Measurements from ENCODE around the gene TAS1R1.
"Not testable (repeated sequence)": the region's sequence is repeated elsewhere in the genome, so short reads cannot be mapped to it uniquely, and the experiment has no call there.

TAS1R1 gene

DNA sequence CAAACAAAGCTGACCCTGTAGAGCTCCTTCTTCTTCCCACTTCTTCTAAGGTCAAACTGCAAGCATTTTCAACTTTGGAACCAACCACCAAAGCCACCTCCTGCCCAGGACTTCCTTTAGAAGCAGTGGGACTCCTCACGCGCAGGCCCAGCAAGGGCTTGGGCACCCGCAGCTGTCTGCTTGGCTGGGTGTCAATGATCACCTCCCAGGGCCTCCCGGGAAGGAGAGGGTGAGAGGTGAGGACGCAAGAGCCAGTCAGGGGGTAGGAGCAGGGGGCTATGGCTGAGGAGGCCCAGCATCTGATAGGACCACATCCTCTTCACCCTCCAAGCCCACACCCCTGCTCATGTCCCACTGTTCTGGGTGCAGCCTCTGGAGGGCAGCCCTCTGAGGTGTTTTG, 37.3 kb downstream of the TAS1R1 start:
- DNase-seq, result no peak

DNA sequence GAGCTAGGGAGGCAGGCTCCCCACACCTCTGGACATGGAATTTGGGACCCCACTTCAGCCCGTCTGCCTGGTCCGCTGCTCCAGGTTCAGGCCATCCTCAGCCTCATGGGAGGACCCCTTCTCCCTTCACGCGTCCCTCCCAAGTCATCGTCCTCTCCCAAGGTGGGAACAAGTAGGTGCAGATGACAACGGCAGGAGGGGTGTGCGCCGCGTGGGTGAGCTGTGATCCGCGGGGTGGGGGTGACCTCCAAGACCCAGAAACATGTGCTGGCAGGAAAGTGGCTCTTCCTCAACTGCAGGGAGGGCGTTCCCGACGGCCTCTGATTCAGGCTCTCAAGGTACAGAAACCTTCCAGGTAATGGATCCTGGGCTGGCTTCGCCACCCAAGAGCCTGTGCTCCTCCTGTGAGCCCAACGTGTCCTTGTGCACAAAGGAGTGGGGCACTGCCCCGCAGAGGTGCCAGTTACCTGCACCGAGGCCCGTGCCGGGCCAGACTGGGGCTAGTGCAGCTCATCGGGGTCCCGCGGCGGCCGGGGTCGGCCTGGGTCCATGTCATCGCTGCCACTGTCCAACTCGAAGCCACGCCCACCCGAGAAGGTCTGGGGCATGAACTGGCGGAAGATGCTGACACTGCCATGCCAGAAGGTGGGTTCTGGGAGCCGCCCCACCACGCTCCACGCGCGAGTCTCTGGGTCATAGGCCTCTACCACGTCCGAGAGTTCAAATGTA, 37.9 kb downstream of the TAS1R1 start:
- no peak for DNase-seq

GRCh38 chr1:6593810-6594209, 38.7 kb downstream of the TAS1R1 start:
- DNase-seq, result no peak

DNA sequence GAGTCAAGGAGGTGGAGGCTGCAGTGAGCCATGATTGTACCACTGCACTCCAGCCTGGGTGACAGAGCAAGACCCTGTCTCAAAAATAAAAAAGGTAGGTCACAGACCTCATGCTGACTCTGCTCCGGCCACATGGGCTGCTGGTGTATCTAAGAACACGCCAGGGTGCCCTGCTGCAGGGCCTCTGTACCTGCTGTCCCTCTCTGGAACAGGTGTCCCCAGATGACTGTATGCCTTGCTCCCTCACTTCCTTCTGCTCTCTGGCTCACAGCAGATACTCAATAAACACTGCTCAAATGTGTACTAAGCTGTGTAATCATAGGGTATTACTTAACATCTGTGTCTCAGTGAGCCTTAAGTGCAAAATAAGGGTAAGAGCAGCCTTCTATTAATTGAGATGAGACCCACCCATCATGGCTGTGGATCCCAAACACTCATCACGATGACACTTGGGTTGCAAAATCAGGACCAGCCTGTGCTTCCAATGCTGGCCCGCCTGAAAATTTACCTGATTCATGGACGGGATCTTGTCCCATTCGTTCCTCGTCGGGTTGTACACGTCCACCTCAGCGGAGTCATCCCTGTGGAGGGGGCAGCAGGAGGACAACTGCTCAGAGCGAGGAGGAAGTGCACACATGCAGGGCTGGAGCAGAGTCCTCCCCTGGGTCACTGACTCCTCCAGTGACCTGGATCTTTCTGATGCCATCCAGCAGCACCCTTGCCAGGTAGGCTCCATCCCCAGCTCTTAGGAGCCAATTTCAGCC, 40.1 kb downstream of the TAS1R1 start:
- no peak for DNase-seq

DNA sequence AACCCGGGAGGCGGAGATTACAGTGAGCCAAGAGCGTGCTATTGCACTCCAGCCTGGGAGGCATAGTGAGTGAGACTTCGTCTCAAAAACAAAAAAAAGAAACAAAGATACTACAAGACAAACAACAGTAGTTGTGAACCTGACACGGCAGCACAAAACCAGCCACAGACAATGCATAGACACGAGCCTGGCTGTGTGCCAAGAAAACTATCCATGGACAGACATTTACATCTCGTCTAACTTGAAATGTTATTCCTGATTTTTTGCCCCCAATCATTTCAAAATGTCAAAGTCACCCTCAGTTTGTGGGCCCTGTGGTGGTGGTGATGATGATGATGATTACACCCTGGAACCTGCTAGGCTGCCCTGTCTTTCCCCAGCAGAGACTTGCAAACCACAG, 41.2 kb downstream of the TAS1R1 start:
- no peak for DNase-seq

GRCh38 chr1:6596886-6597776, 42.0 kb downstream of the TAS1R1 start:
- DNase-seq, result no peak

DNA sequence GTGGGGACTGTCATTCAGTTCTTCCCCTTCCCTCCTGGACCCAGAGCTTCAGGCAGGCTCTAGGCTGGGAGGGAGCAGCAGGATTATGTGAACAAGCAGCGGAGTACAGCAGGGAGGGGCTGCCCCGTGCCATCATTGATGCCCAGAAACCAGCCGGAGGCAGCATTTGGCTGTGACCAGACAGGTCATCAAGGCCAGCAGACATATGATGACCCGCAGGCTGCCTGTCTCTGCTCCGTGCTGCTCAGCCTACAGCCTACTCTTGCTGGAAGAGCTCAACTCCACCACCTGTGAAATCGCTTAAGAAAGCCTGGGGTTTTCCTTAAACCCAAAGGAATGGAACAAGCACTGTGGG, 42.6 kb downstream of the TAS1R1 start:
- DNase-seq, result no peak

DNA sequence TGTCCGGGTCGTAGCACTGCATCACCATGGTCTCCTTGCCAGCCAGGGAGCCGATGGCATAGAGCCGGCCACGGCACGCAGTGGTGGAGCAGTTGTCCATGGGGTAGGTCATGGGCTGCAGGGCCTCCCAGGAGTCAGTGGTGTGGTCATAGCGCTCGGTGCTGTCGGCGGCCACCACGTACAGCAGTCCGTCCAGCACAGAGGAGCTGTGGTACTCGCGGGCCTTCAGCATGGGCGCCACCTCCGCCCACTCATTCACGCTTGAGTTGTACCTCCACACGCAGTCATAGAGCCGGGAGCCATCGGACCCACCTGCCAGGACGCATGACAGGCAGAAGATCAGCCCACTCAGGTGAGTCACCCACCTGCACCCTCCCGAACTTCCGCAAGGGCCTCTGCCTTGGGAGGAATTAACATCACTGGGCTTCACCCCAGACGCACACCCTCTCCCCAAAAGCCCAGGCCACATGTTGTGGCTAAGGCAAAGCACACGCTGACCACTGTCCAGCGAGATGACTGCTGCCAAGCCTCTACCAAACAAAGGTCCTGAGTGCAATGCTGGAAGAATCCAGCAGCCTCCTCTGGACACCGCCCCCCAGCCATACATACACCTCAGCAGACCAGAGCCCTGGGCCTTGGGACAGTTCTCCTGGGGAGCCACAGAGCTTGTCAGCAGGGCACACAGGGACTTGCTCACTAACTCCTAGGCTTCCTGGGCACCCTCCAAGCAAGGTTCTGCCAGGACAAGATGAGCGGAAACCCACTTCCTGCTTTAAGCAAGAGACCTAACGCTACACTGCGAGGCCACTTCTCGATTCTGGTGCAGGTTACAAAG, 44.3 kb downstream of the TAS1R1 start:
- DNase-seq, result no peak

DNA sequence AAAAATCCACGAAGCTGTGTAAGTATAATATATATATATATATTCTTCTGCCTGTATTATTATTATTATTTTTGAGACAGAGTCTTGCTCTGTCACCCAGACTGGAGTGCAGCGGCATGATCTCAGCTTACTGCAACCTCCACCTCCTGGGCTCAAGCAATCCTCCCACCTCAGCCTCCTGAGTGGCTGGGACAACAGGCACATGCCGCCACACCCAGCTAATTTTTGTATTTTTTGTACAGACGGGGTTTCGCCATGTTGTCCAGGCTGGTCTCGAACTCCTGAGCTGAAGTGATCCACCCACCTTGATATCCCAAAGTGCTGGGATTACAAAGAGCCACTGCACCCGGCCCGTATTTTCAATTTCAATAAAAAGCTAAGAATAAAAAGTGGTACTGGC, 44.9 kb downstream of the TAS1R1 start:
- DNase-seq, result not testable (repeated sequence)

GRCh38 chr1:6600410-6601048, 45.4 kb downstream of the TAS1R1 start:
- no peak for DNase-seq

- peak; percentile 26 for DNase-seq
These were observed 46.2 kb downstream of the TAS1R1 start for GRCh38 chr1:6601049-6601922.

DNA sequence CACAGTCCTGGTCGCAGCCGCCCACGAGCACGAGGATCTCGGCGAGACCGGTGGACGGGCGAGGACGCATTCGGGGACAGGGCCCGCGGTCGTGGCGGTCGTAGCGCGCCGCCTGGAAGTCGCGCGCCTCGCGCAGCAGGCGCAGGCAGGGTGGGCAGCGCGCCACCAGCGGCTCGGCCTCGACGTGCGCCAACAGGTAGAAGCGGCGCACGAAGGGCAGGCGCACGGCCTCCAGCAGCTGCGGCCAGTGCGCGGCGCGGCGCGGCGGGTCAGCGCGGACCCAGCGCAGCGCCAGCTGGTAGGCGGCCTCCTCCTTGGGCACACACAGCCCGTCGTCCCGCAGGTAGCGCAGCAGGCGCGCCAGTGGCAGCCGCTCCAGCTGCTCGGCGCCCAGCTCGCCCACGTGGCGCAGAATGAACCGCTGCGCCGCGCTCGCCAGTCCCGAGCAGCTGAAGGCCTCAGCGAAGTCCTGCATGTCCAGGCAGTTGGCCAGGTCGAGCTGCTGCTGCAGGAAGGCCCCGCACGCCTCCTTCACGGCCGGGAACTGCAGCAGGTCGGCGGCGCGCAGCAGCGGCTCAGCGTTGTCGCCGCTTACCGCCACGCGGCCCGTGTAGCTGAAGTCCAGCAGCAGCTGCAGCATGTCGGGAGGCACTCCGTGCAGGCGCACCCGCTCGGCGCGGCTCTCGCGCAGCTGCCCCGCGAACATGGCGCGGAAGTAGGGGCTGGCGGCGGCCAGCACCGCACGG, 47.0 kb downstream of the TAS1R1 start:
- no peak for DNase-seq

DNA sequence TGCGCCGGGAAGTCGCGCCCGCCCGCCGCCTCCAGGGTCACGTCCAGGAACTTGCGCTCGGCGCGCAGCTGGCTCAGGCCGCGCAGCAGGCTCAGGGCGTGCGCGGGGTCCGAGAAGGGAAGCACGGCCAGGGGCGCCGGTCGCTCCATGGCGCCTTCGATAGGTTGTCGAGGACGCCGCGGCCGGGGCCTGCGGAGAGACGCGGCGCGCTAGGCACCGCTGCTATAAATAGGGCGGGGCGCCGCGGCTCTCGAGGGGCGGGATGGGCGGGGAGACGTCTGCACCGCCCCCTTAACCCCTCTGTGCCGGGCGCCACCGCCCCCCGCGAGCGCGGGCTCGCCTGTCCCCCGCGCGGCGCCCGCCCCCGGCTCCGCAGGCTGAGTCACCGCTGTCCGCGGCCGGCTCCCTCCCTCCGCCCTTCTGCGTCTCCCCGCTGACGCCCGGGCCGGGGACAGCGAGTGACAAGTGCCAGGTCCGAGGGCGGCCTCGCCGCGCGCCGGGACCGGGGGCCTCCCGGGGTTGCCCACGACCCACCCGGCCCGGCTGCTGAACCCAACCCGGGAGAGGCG, 47.6 kb downstream of the TAS1R1 start, which contains the start of gene KLHL21:
TSS of gene KLHL21 (minus strand) at position 201 of the 569 bp plus-strand sequence. CDS start at position 149, 52 bp downstream.
- DNase-seq, result peak; percentile 72

DNA sequence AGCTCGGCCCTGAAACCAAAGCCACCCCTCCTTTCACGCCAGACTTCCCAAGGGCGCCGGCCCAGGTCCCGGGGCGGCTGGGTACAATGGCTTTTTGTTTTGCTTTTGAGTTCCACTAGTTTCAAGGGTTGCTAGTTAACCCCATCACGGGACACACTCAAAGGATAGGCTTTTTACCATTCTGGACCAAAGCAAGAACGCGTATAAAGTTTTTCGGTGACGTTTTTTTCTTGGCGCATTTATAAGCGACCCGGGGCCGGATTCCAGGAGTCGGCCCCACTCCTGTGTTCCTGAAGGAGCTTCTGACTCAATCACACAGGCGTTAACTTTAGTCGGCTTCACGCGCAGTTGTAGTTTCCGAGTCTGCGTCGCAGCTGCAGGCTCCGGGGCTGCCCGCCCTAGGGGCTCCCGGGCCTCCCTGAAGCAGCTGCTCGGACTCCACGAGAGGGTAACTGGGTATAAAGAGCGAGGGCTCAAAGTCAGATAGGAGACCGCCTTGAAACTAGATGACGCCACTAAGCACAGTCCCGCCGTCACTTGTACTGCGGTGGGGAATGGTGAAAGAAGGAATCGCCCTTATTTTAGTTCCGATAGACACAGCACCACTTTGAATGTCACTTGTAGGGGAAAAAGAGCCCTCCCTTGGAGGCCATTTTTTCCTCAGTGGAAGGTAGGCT, 48.3 kb downstream of the TAS1R1 start:
- peak; percentile 38 for DNase-seq

GRCh38 chr1:6603915-6604558, 48.9 kb downstream of the TAS1R1 start:
- no peak for DNase-seq

DNA sequence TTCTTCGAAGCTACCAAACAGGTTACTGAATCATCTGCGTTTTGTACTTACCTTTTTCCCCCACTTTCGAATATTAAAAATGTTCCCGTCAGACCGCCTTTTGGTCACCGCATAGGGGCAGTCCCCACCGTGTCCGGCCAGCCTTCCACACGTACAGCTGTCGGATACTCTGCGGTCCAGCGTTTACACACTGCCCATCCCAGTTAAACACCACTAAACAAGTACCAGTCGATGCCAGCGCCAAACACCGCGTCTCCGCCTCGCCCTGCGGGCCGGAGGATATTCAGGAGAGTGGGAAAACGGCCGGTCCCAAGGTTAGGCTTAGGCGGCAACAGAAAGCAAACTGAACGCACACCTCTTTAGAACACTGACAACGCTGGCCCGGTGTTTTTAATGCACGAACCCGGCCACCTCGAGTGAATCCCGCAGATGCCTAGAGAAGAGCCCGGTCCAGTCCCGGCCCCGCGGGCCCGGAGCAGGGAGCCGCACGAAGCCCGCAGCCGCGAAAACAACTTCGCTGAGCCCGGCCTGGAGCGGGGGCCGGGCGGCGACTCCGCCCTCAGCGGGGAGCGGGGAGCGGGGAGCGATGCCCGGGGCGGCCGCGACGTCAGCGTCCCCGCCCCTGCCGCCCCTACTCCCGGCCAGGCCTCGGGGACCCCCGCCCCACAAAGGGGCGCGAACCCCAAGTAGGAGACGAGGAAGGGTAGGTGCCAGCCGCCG, 57.7 kb downstream of the TAS1R1 start:
- DNase-seq, result no peak

GRCh38 chr1:6613361-6614018, 58.4 kb downstream of the TAS1R1 start, which contains the start of gene PHF13:
Gene PHF13 (plus strand): TSS chr1:6613731. CDS start chr1:6614067, 336 bp downstream.
- DNase-seq, result peak; percentile 99

Measured in effector CD8-positive, alpha-beta T cell (primary cell).